Fibroblast of mammary gland (primary cell): ENCODE measurements around the gene B4GALT7.

Experiments
- DNase-seq: peaks from one replicate; pipeline ENCODE4 v3.0.0-alpha.2; 2010; ENCODE audit warnings: low read depth
- H3K4me3 ChIP-seq: 2 replicates; pipeline ENCODE4 v1.5.1; 2011; ENCODE audit warnings: low read depth, mild to moderate bottlenecking, low read length, moderate library complexity; ENCODE audit not compliant: control insufficient read depth
- CTCF ChIP-seq: conservative IDR thresholded peaks from 2 replicates; pipeline ENCODE4 v1.5.1; 2011; ENCODE audit warnings: low read depth, low read length, inconsistent platforms; ENCODE audit not compliant: control insufficient read depth, insufficient read depth

Gene B4GALT7

GRCh38 chr5:177604116-177604521 is 4.2 kb downstream of the B4GALT7 start:
- TF ChIP-seq CTCF: no peak
- no peak for DNase-seq
- no peak overlapping the region for H3K4me3 ChIP-seq

- no peak for DNase-seq
- TF ChIP-seq CTCF: no peak
- no peak overlapping the region for H3K4me3 ChIP-seq
Measured at GRCh38 chr5:177604656-177605055, 4.7 kb downstream of the B4GALT7 start.

GRCh38 chr5:177605078-177605477 is 5.1 kb downstream of the B4GALT7 start:
- no peak overlapping the region for H3K4me3 ChIP-seq
- TF ChIP-seq CTCF: no peak
- DNase-seq: no peak

DNA sequence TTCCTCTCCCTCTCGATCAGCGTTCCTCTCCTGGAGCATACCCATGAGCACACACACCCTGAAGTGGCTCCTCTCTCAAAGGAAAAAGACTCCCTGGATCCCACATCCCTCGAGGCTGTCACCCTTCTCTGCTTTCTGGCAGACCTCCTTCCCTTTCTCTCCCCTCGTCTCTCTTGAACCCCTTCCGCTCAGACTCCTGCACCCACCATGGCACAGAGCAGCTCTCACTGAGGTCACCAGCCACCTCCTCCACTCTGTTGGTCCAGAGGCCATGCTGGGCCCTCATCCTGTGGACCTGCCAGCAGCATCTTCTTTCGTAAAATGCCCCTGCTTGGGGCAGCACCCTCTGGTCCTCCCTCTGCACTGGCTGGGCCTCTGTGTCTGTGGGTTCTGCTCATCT is 5.7 kb downstream of the B4GALT7 start:
- no peak for DNase-seq
- H3K4me3 ChIP-seq: no peak overlapping the region
- TF ChIP-seq CTCF: no peak

DNA sequence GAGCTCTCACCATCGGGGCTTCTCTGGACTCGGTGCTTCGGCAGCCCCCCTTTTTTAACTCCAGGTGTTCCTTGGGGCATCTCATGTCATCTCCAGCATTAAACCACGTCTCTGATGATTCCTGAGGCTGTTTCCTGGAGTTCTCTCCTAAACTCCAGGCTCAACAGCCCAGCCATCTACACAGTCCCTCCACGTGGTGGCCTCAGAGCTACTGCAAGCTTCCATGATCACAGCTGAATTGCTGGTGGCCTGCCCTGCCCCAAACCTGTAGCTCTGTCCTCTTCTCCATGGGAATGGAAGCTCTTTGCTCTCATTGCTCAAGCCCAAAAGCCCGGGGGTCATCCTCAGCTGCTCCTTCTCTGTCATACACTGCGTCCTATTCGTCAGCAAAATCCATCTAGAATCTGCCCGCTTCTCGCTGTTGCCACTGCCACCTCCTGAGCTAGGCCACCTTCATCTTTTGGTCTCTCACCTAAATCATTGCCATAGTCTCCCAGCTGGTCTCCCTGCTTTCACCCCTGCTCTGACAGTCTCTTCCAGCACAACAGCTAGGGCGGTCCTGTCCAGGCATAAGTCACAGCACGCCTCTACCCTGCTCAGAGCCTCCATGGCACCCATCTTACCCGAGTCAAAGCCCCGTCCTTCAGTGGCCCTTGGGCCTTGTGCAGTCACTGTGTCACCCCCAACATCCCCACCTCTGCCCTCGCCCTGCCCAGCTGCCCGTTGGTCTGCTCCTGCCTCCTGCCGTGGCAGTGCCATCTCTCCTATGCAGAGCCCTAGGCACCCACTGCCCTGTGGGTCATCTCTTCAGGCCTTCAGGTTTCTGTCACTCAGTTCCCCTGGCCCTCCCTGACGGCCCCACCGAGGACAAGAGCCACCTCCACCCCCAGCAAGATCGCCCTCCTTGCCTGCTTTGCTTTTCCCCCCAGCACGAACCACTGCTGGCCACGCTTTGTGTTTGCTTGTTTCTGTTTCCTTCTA is 6.4 kb downstream of the B4GALT7 start:
- TF ChIP-seq CTCF: no peak
- DNase-seq: no peak
- no peak overlapping the region for H3K4me3 ChIP-seq

DNA sequence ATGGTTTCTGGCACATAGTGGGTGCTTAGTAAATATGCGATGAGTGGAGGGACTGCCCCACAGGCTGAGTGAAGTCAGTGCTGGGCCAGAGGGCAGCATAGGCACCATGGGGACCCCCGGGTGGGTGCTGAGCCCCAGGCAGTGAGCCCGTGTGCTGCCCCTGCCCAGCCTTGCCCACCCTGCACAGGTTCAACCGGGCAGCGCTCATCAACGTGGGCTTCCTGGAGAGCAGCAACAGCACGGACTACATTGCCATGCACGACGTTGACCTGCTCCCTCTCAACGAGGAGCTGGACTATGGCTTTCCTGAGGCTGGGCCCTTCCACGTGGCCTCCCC is 7.2 kb downstream of the B4GALT7 start:
- no peak overlapping the region for H3K4me3 ChIP-seq
- no peak for DNase-seq
- TF ChIP-seq CTCF: no peak
